ENCODE data around the gene PLXNC1.

- TF ChIP-seq EZH2phosphoT487 (IDR thresholded peaks at IDR 0.05; ENCODE audit: borderline replicate concordance, low read depth), result no peak
- TF ChIP-seq CTCF (IDR thresholded peaks at IDR 0.05), result no peak
- no peak for TF ChIP-seq JUND (IDR thresholded peaks at IDR 0.05)
- no peak for TF ChIP-seq MXI1 (IDR thresholded peaks at IDR 0.05; ENCODE audit: low read depth, low read length)
- TF ChIP-seq POLR2AphosphoS5 (IDR thresholded peaks at IDR 0.05; ENCODE audit: low read depth, low read length), result no peak
- TF ChIP-seq RFX5 (IDR thresholded peaks at IDR 0.05; ENCODE audit: low read length), result no peak
- no peak for TF ChIP-seq YY1 (IDR thresholded peaks at IDR 0.05; ENCODE audit: low read depth)
- TF ChIP-seq RCOR1 (IDR thresholded peaks at IDR 0.05; ENCODE audit: low read length), result no peak
- no peak for TF ChIP-seq NRF1 (IDR thresholded peaks at IDR 0.05; ENCODE audit: low read depth, low read length)
- TF ChIP-seq MAX (IDR thresholded peaks at IDR 0.05; ENCODE audit: low read depth), result no peak
Measured at GRCh38 chr12:94247246-94247645, 98.9 kb downstream of the PLXNC1 start.

Measured in SK-N-SH (cell line).